GM19438 (cell line): ENCODE data around the gene ATF3.
A peak's percentile ranks its signal among the peaks of the same experiment; 100 is the strongest.

Source experiments
- ATAC-seq: cut with Tn5 transposase; IDR thresholded peaks from one replicate; pipeline ENCODE4 v1.9.1; 2021; ENCODE audit warnings: low read depth; ENCODE audit not compliant: unreplicated experiment

Gene ATF3

DNA sequence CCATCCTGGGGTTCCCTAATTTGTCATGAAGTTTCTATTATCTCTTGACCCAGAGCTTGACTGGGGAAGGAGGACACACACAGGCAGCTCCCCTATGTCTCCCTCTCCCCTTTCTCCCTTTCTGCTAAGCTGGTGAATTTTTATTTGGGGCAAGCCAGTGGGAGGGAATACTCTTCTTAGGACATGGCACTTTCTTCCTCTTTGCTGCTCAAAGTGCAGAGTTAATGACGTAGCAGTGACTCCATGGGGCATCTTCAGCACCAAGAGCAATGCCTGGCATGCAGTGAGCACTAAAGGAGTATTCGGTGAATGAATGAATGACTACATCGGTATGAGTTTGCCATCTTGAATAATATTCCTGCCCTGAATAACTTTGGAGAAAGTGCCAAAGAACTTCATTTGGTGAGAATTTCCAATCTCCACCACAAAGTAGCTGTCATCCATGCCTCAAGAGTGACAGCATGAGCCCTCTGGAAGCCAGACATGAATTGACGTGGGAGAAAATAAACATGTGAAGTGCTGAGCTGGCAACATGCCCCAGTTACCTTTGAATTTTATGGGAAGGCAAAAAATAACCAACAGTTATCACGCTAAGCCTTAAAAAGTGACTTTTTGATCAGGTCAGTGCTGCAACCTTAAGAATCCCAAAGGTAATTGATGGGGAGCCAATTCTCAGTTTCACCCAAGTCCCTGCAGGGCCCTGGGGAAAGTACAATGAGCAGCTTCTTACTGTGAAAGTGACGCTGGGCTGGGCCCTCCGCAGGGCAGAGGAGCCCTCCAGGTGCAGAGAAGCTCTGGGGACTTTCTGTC, 22.1 kb upstream of the ATF3 start:
- ATAC-seq = peak; percentile 93

DNA sequence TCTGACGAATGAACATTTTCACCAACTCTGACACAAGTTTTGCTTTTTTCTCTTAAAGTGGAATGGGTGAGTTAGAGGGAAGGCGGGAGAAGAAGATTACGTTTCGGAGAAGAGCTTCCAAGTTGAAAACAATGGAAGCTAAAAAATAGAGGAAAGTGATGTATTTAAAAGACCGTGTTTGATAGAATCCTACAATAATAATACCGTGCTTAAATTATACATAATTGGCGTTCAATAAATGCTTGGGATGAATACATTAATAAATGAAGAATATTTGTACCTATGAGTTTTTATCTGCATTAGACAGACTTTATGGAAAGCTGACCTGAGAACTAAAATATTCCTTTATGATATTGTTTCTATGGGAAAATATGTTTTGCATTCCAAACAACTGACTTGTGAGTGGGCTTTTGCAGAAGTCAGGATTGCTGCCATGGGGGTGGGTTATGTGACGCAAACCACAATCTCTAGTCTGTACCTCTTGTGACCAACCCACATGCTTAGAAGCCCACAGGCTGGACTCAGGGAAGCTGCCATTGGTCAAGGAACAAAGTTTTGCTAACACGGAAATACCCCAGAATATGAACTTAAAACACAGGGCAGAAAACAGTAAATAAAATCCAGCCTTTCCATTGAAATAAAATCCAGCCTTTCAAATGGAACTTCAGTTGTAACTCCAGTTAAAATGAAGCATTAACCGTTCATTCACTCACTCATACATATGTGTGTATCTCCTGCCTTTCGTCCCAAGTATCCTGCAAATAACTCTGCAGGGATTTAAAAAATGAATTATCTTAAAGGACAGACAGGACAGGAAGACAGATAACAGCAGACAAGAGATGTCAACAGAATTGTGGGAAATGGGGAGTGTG, 21.3 kb upstream of the ATF3 start:
- no peak for ATAC-seq

DNA sequence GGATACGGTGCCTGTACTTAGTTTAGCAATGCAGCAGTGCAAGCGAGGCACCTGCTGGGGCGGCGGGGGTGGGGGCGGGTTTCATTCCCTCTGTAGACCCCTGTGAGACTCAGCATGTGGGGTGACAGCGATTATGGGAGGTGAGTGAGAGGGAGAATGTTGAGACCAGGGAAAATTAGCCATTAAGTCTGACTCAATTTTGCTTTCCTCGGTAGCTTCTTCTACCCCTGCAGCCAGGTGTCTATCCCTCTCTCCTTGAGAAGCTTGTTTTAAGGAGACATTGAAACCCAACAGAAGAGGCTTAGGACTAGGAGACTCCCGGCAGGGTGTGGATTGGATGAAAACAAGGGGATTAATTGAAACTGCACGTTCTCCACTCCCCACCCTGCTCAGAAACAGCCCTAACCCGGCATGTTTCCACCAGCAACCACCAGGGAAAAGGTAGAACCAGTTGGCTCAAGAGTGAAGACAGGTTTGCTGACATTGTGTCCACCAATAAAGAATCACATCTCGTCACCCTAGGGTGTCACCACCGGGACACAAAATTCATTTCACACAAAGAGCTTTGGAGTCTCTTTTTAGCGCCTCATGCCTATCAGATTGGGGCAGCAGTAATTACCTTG, 20.6 kb upstream of the ATF3 start:
- ATAC-seq = no peak

DNA sequence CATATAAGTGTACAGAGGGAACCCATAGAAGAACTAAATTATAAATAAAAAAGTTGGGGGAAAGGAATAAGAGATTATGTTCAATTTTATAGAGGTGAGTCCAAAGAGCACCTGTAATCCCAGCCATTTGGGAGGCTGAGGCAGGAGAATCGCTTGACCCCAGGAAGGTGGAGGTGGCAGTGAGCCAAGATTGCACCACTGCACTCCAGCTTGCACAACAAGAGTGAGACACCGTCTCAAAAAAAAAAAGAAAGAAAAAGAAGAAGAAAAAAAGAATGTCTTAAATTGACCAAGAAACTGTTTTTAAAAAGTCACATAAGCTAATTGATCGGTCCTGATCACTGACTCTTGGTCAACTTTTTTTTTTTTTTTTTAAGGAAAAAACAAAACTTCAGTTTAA, 19.1 kb upstream of the ATF3 start:
- no peak for ATAC-seq

DNA sequence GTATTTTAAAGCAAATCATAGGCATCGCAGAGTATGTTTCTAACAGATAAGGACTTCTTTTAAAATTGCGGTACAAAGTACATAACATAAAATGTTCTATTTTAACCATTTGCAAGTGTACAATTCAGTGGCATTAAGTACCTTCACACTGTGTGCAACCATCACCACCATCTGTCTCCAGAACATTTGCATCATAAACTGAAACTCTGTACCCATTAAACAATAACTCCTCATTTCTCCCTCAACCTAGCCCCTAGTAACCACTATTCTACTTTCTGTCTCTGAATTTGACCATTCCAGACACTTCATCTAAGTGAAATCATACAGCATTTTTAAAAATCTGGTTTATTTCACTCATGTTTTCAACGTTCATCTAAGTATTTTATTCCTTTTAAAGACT, 16.6 kb upstream of the ATF3 start:
- no peak for ATAC-seq

DNA sequence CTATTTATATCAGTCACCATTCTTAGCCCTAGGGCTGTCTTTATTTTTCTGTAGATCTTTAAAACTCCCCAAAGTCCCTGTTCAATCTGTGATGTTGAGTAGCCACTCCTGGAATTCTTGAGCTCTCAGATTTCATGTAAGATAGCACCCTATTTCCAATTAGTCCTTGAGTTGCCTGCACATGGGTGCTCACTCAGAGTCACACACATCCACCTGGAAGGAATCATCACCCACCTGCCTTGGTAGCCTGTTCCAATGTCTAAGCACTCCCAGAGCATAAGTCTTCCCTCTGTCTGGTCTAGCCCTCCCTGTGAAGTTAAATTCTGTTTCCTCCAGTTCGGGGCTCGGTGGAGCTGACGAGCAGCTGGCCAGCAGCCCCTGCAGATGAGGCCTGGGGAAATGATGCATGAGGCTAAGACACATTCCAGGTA, 14.7 kb upstream of the ATF3 start:
- no peak for ATAC-seq

DNA sequence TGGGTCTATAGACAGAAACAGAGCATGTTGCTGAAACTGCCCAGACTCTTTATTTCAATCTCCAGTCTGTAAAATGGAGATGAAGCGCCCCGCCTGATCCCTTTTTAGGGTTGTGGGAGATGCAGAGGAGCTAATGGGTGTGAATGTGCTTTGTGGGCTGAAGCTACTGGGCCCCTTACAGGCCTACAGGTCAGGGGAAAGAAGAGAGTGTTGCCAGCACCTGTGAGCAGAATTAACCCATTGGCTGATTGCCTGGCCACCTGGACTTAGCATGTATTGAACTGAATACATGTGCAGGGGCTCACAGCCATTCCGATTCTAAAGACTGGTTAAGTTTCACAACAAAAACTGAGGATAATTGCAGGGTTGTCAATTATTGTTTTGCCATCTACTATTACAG, 13.9 kb upstream of the ATF3 start:
- ATAC-seq = no peak

DNA sequence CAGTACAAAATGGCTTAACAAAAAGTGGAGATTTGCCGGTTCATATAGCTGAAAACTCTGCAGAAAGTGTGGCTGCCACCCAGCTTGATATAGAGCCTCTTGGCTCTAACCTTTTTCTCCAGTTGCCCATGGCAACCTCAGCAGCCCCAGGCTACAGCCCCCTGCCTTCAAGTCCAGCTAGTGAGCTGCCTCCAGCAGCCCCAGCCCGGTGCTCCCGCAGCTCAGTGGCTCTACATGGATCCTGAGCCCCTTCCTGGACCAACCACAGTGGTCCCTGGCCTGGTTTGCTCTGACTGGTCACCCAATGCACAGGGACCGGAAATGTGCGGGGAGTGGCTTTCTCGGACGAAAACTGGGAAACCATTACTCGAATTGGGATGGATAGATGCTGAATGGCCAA, 13.3 kb upstream of the ATF3 start:
- ATAC-seq = no peak

DNA sequence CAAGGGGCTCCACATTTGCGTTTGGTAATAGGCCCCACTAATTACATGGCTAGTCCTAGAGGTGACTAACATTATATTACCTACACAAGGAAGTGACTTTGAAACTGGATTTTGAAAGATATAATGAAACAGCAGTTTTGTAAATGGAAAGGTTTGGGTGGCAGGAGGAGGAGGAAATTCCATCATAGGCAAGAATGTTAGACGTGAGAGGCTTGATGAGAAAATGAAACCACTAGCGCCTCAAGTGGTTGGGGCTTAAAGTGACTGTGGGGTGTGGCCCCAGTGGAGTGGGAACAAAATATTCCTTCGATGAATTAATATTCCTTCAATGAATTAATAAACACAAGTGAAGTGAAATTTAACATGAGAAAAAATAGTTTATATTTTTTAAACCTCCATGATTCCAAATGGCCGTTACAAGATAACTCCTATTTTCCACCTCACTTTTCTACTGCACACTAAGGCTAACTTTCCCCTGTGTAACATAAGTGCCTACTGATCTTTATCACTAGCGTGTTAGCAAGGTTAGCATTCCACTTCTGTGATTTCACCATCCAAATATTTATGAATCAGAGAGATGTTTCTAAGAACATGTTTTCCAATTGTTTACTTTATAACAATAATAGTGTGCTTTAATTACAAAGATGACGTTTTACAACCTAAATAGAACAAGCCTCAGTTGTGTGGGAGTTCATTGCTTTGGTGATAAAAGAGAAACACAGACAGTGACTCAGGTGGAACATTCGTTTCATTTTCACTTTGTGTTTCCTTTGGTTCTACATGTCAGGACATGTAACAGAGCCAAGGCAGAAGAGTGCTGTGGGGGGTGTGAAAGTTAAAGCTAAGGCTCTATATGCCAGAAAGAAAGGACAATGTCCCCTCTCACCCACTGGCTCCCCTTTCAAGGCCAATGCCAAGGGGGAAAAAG, 12.5 kb upstream of the ATF3 start:
- peak; percentile 93 for ATAC-seq

DNA sequence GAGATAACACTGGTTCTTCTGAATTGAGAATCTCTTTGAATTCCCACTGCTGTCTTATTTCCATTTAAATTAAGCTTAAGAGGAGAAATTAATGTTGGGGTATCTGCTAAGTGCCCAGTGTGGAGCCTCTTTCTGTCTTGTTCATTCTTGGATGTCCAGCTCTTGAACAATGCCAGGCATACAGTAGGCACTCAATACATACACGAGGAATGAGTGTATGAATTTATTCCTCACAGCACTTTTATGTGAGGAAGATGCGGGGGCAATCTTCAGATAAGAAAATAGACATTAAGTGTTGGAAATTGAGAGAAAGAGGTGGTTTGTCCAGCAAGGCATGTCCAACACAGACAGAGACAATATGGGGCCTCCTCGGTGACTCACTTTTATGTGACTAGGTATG, 11.8 kb upstream of the ATF3 start:
- no peak for ATAC-seq

DNA sequence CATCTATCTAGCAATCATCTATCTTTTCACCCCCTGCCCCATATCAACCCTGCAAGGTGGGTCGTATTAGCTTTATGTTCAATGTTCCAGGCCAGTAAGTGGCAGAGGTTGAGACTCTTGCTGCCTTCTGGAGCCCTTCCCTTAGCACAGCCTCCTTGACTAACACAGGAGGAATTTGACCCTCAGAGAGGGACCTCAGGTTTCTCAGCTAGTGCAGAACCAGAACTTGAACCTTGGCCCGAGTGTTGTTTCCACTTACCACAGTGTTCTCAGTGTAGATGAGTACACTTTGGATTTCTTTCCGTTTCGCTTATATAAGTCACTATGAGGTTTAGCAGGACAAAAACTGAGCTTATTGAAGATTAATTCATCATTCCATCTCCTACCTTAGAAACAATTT, 11.1 kb upstream of the ATF3 start:
- ATAC-seq = no peak

DNA sequence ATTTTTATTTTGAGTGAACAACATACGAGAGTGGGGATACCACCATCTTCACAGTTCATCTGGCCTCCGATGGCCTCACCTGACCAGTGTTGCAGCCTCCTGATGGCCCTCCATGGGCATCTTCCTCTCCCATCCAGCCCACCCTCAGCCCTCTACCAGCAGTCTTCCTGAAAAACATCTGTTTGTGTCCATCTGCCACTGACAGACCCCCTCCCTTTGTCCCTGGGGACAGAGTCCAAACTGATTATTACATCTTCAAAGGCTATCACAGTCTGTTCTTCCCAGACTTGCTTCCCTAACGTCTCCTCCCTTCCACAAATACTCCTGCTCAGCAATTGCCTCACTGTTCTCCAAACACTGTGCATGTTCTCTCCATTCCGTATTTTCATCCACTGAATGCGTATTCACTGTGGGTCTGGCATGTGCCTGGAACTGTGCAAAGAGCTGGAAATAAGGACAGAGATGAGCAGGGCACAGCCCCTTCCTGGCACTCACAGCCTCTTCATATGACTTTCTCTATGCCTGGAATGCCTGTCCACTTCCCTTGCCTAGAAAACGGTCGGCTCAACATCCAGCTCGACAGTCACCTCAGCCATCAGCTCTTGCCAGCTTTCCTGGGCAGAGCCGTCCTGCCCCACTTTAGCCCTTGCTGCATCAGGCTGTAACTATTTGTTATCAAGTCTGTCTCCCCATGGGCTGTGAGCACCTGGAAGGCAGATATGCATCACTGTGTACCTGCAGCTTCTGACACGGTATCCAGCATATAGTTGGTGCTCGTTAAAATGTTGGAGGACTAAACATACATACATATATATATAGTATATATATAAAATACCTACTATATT, 8.3 kb upstream of the ATF3 start:
- ATAC-seq = no peak

DNA sequence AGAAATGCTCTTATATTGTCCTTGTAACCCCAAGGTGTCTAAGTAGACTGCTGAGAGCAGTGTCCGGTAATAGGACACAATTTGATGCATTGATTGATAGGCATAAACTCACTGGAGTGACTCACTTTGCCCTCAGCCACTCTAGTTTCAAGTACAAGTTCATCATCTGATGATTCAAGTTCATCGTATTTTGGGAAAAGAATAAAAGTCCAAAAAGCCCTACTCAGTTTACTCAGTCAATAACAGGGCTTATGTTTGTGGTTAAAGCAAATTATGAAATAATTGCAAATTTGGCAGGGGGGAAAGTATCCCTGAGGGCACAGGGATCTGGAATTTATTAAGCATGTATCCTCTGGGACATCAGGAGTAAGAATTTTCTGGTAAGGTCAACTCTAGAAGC, 7.6 kb upstream of the ATF3 start:
- ATAC-seq = no peak

DNA sequence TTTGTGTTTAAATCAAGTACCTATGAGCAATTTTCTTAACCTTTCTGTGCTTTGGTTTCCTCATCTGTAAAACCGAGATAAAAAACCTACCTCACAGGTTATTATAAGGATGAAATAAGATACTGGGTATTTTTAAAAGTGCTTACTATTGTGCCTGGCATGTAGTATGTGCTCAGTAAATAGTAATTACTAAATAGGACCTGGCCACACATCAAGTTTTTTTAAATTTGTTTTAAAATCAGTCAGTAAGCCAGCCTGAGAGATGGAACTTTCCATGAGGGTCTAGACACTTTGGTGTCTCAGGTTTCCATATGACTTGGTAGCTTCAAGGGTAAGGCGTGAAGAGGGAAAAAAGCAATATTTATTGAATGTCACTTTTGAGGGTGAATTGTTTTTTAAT, 7.0 kb upstream of the ATF3 start:
- ATAC-seq = no peak

DNA sequence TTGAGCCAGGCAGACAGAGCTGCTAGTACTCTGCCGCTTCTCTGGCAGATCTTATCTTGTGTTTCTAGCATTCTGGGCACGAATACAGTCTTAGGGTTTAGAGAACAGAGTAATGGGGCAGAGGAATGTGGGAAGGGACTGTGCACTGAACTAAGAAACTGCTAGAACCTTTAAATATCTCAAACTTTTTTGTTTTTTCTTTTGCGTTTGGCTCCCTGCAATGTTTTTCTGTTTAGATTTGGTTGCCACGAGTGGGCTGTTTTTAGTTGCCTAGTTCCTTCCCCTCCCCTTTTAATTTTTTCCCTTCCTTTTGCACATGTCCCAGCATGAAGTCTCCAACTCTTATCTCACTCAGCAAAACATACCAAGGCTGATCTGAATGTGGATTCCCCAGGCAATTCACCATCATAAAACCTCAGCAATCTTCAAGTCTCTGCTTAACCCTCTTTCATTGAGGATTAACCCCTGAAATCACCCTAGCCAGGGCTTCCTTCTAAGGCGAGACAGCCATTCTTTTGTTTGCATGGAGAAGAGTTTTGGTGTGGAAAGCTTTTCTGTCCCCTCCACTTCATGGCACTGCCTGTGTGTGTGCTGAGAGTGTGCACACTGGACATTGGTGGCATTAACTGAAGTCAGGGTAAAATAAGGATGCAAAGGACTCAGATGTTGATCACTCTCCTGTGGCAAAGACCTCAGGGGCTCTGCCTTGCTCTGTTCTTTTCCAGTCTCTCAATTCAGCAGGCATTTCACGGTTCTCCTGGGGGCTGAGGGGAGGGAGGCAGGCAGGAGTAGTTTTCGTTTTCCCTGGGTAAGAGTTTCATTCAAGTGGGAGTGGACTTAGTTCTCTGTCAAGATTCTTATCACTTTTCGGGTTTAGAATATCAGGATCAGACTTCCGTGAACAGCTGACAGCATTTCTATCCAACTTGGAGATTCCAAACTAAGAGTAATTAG, 2.8 kb upstream of the ATF3 start:
- no peak for ATAC-seq

DNA sequence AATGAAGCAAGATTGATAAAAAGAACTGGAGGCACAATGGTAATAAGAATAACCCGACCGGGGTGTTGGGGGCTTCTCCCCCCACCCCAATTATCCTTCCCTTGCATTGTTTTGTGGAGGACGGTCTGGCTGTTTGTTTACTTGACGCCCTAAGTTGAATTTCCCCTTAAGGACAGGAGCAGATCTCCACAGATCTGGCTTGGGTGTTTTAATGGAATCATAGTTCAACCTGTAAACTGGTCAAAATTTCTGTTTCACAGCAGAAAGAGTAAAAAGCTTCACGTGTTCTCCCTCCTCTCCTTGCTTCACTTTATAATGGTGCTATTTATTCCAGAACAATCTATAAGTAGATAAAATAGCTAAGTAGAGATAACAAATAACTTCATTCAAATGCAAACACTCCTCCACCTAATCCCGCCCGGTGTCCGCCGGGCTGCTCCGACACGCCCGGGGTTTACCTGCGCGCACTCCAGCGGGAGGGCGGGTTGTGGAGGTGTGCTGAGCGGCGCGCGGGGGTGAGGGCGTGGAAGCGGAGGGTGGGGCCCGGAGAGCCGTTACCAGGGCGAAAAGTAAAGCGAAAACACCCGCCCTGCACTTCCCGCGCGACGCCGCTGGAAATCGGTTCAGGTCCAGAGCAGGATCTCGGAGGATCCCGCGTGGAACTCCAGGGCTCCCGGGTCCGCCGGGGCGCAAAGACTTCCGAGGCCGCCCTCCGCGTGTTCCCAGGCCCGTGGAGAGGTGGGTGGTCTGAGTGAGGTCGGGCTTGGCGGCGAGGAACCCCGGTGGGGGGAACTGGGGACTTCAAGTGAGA, 2.0 kb upstream of the ATF3 start:
- no peak for ATAC-seq

DNA sequence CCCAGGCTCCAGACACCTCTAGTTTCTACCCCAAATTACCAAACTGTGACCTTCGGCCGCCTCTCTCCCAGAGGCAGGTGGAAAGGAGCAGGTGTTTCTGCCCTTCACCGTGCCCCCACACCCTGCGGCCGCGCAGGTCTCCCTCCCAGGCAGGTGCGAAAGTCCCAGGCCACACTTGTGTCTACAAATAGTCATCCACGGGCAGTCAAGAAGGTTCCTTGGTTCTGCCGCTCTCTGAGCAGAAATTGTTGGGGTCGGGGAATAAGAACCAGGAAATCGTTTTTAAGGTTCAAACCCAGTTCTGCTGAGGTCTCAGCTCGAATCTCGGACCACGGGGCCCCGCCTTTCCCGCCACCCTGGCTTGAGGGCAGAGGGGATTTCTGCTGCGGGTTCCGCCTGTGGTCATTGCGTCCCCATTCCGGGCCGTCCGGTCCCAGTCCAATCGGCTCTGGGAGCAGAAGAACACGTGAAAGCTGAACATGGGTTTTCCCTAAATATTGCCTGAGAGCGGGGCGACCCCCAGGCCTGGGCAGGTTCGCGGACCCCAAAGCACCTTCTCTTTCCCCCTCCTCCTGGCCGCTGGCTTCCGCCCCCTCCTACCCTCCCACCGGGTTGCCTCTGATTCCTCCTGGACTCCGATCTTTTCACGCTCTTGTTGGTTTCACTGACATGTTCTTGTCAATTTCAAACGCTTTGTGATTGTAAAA, 1.2 kb upstream of the ATF3 start:
- ATAC-seq = peak; percentile 7
